NCI-H82 (cell line): ENCODE measurements around the gene SLC35E1.
"Not testable (repeated sequence)": the region's sequence is repeated elsewhere in the genome, so short reads cannot be mapped to it uniquely, and the experiment has no call there.

Experiments used
- DNase-seq: peaks from one replicate; lab custom pipeline; 2025; lab: John Stamatoyannopoulos, UW

SLC35E1 gene

GRCh38 chr19:16543734-16544133, 28.5 kb downstream of the SLC35E1 start:
- DNase-seq: not testable (repeated sequence)

GRCh38 chr19:16542910-16543472, 29.2 kb downstream of the SLC35E1 start:
- DNase-seq: peak; percentile 75

- peak; percentile 99 for DNase-seq
These were observed 29.9 kb downstream of the SLC35E1 start, which contains the start of gene CHERP for GRCh38 chr19:16542045-16542909. CHERP (minus strand) TSS chr19:16542437; CDS start chr19:16542378, 59 bp downstream.

GRCh38 chr19:16541526-16542044, 30.6 kb downstream of the SLC35E1 start:
- DNase-seq: peak; percentile 53

- DNase-seq: no peak
These were observed 31.3 kb downstream of the SLC35E1 start for GRCh38 chr19:16540948-16541347.

- no peak for DNase-seq
These were observed 35.1 kb downstream of the SLC35E1 start for GRCh38 chr19:16537111-16537510.

- no peak for DNase-seq
These were observed 36.1 kb downstream of the SLC35E1 start for GRCh38 chr19:16536130-16536529.

- DNase-seq: no peak
These were observed 36.8 kb downstream of the SLC35E1 start for GRCh38 chr19:16535381-16535780.

- no peak for DNase-seq
These were observed 39.6 kb downstream of the SLC35E1 start for GRCh38 chr19:16532440-16533234.

- no peak for DNase-seq
These were observed 40.9 kb downstream of the SLC35E1 start for GRCh38 chr19:16531380-16531669.

GRCh38 chr19:16530540-16531379, 41.5 kb downstream of the SLC35E1 start:
- DNase-seq: no peak

- DNase-seq: no peak
These were observed 42.6 kb downstream of the SLC35E1 start for GRCh38 chr19:16529466-16530144.

- peak; percentile 64 for DNase-seq
These were observed 44.2 kb downstream of the SLC35E1 start for GRCh38 chr19:16527971-16528521.

- no peak for DNase-seq
These were observed 44.8 kb downstream of the SLC35E1 start for GRCh38 chr19:16527334-16527935.

GRCh38 chr19:16525751-16526481, 46.3 kb downstream of the SLC35E1 start:
- DNase-seq: no peak

GRCh38 chr19:16524991-16525734, 47.1 kb downstream of the SLC35E1 start:
- no peak for DNase-seq

- DNase-seq: no peak
These were observed 49.4 kb downstream of the SLC35E1 start for GRCh38 chr19:16522559-16523377.

GRCh38 chr19:16521715-16522289, 50.4 kb downstream of the SLC35E1 start:
- no peak for DNase-seq
